Activated naive CD4-positive, alpha-beta T cell treated with anti-CD3 and anti-CD28 coated beads for 36 hours (primary cell): ENCODE data around the gene WDR64. TPM values are rescaled to one million over a fixed set of nuclear protein-coding genes. Genes with fewer than 3 reads are reported as not detected.

Experiments used
- CTCF ChIA-PET: fragments of 350-600 bp; sonication (Branson Sonifier 250); formaldehyde crosslinking; loops from one replicate; lab custom pipeline; 2021; ENCODE audit warnings: antibody characterized with exemption; lab: Charles Lee
- DNase-seq: peaks from one replicate; pipeline ENCODE4 v3.0.0-alpha.2; 2020
- H3K27ac Mint-ChIP-seq: one replicate; pipeline ENCODE4 v1.8.0; 2021; ENCODE audit warnings: mild to moderate bottlenecking, mixed read lengths
- H3K27me3 Mint-ChIP-seq: one replicate; pipeline ENCODE4 v1.8.0; 2021; ENCODE audit warnings: low read depth, mixed read lengths
- H3K36me3 Mint-ChIP-seq: one replicate; pipeline ENCODE4 v1.8.0; 2021; ENCODE audit warnings: low read depth, mixed read lengths
- H3K4me1 Mint-ChIP-seq: one replicate; pipeline ENCODE4 v1.8.0; 2021; ENCODE audit warnings: low read depth, mixed read lengths
- H3K4me3 Mint-ChIP-seq: one replicate; pipeline ENCODE4 v1.8.0; 2021; ENCODE audit warnings: mild to moderate bottlenecking, moderate library complexity, mixed read lengths
- H3K9me3 Mint-ChIP-seq: one replicate; pipeline ENCODE4 v1.8.0; 2021; ENCODE audit warnings: mixed read lengths
- intact Hi-C: fragments of 100-400 bp; cut with micrococcal nuclease; formaldehyde crosslinking; loops from one replicate; pipeline ENCODE4 v1.15.1; 2023
- total RNA-seq, 2 experiments: library from RNA; stranded (reverse); gene quantifications; one replicate each; pipeline ENCODE4 v1.2.3, GENCODE V29; 2021

The WDR64 gene
- not detected for total RNA-seq

GRCh38 chr1:241652012-241652411 is at the start of gene WDR64:
Gene WDR64 (plus strand): TSS chr1:241652281. CDS start chr1:241652485, 204 bp downstream.
- CTCF ChIA-PET, result interaction anchor here (0.7 kb wide), 1 partner anchor 169 kb away, joined by 3 read pairs; no protein-coding TSS in a partner anchor
- H3K9me3 Mint-ChIP-seq, result no peaks in the 10 kb centered on the region
- no peak for DNase-seq
- H3K27ac Mint-ChIP-seq, result no peak within 1 kb of the TSS
- intact Hi-C loops, result no loop called here
- no peaks in the 10 kb centered on the region for H3K27me3 Mint-ChIP-seq
- H3K4me1 Mint-ChIP-seq, result peaks cover 5% of the 10 kb centered on the region
- H3K36me3 Mint-ChIP-seq, result no peaks in the 10 kb centered on the region
- H3K4me3 Mint-ChIP-seq, result no peak within 1 kb of the TSS

- CTCF ChIA-PET, result interaction anchor here (2.4 kb wide), 1 partner anchor 7 kb away, joined by 9 read pairs; no protein-coding TSS in a partner anchor
- H3K9me3 Mint-ChIP-seq, result no peaks in the 10 kb centered on the region
- peaks cover 24% of the 10 kb centered on the region for H3K36me3 Mint-ChIP-seq
- H3K4me1 Mint-ChIP-seq, result peaks cover 10% of the 10 kb centered on the region
- intact Hi-C loops, result no loop called here
- no peak overlapping the region for H3K27ac Mint-ChIP-seq
- no peaks in the 10 kb centered on the region for H3K27me3 Mint-ChIP-seq
- no peak overlapping the region for H3K4me3 Mint-ChIP-seq
- no peak for DNase-seq
These were observed 48.3 kb upstream of the WDR64 start for GRCh38 chr1:241603731-241604245.

- H3K9me3 Mint-ChIP-seq, result no peaks in the 10 kb centered on the region
- CTCF ChIA-PET, result interaction anchor here (0.6 to 1.6 kb wide), 5 partner anchors 12 to 392 kb away, joined by 3 to 5 read pairs (median 3); no protein-coding TSS in a partner anchor
- DNase-seq, result no peak
- H3K27ac Mint-ChIP-seq, result no peak overlapping the region
- H3K36me3 Mint-ChIP-seq, result peaks cover 24% of the 10 kb centered on the region
- peaks cover 10% of the 10 kb centered on the region for H3K4me1 Mint-ChIP-seq
- intact Hi-C loops, result no loop called here
- no peaks in the 10 kb centered on the region for H3K27me3 Mint-ChIP-seq
- H3K4me3 Mint-ChIP-seq, result no peak overlapping the region
These were observed 46.8 kb upstream of the WDR64 start for GRCh38 chr1:241605146-241605805.

GRCh38 chr1:241606544-241606943 is 45.5 kb upstream of the WDR64 start:
- intact Hi-C loops, result no loop called here

GRCh38 chr1:241607497-241607896 is 44.6 kb upstream of the WDR64 start:
- H3K27ac Mint-ChIP-seq, result no peak overlapping the region
- peaks cover 5% of the 10 kb centered on the region for H3K4me1 Mint-ChIP-seq
- CTCF ChIA-PET, result interaction anchor here (0.6 to 0.7 kb wide), 4 partner anchors 25 to 1004 kb away, joined by 3 to 4 read pairs (median 3); no protein-coding TSS in a partner anchor
- H3K27me3 Mint-ChIP-seq, result no peaks in the 10 kb centered on the region
- intact Hi-C loops, result no loop called here
- H3K4me3 Mint-ChIP-seq, result no peak overlapping the region
- H3K36me3 Mint-ChIP-seq, result peaks cover 14% of the 10 kb centered on the region
- DNase-seq, result no peak
- H3K9me3 Mint-ChIP-seq, result no peaks in the 10 kb centered on the region

More at GRCh38 chr1:241606544-241606943, 45.5 kb upstream of the WDR64 start:
- Mint-ChIP-seq H3K9me3 (no peaks in the 10 kb centered on the region), H3K4me3 (no peak overlapping the region), H3K27me3 (no peaks in the 10 kb centered on the region), H3K4me1 (peaks cover 4% of the 10 kb centered on the region), H3K36me3 (peaks cover 17% of the 10 kb centered on the region), H3K27ac (no peak overlapping the region)
- CTCF ChIA-PET, result no interaction called here
- DNase-seq, result no peak

GRCh38 chr1:241608379-241609033 is 43.6 kb upstream of the WDR64 start:
- no peak for DNase-seq
- intact Hi-C loops, result no loop called here
- H3K4me1 Mint-ChIP-seq, result peaks cover 9% of the 10 kb centered on the region
- H3K36me3 Mint-ChIP-seq, result peaks cover 4% of the 10 kb centered on the region
- no peak overlapping the region for H3K27ac Mint-ChIP-seq
- CTCF ChIA-PET, result interaction anchor here (0.6 kb wide), 2 partner anchors 11 to 71 kb away, joined by 3 to 4 read pairs; no protein-coding TSS in a partner anchor
- H3K4me3 Mint-ChIP-seq, result no peak overlapping the region
- H3K9me3 Mint-ChIP-seq, result no peaks in the 10 kb centered on the region
- no peaks in the 10 kb centered on the region for H3K27me3 Mint-ChIP-seq

- no peaks in the 10 kb centered on the region for H3K27me3 Mint-ChIP-seq
- peaks cover 15% of the 10 kb centered on the region for H3K4me1 Mint-ChIP-seq
- H3K4me3 Mint-ChIP-seq, result no peak overlapping the region
- DNase-seq, result no peak
- no peaks in the 10 kb centered on the region for H3K36me3 Mint-ChIP-seq
- CTCF ChIA-PET, result interaction anchor here (0.5 to 3.8 kb wide), 36 partner anchors 8 to 411 kb away, joined by 3 to 20 read pairs (median 4); partner anchors contain the start of genes KMO and MAP1LC3C
- H3K27ac Mint-ChIP-seq, result no peak overlapping the region
- intact Hi-C loops, result loop anchor here (2.0 kb wide), 1 partner anchor 377 kb away; no protein-coding TSS in a partner anchor
- H3K9me3 Mint-ChIP-seq, result no peaks in the 10 kb centered on the region
These were observed 41.8 kb upstream of the WDR64 start for GRCh38 chr1:241610056-241610815.

GRCh38 chr1:241611063-241611462 is 41.0 kb upstream of the WDR64 start:
- Mint-ChIP-seq H3K27me3 (no peaks in the 10 kb centered on the region), H3K36me3 (no peaks in the 10 kb centered on the region), H3K4me3 (no peak overlapping the region), H3K4me1 (peaks cover 15% of the 10 kb centered on the region), H3K27ac (no peak overlapping the region), H3K9me3 (no peaks in the 10 kb centered on the region)
- DNase-seq, result peak; percentile 11
- CTCF ChIA-PET, result interaction anchor here (0.5 to 3.8 kb wide), 43 partner anchors 8 to 410 kb away, joined by 3 to 20 read pairs (median 4); partner anchors contain the start of genes KMO and MAP1LC3C
- intact Hi-C loops, result loop anchor here (1.0 to 2.0 kb wide), 10 partner anchors 16 to 406 kb away; partner anchors contain the start of genes CHML and OPN3

GRCh38 chr1:241611736-241612135 is 40.3 kb upstream of the WDR64 start:
- Mint-ChIP-seq H3K36me3 (no peaks in the 10 kb centered on the region), H3K27ac (no peak overlapping the region), H3K4me3 (no peak overlapping the region), H3K9me3 (no peaks in the 10 kb centered on the region), H3K27me3 (no peaks in the 10 kb centered on the region), H3K4me1 (peaks cover 15% of the 10 kb centered on the region)
- intact Hi-C loops, result loop anchor here (1.0 to 2.0 kb wide), 10 partner anchors 16 to 406 kb away; partner anchors contain the start of genes CHML and OPN3
- CTCF ChIA-PET, result interaction anchor here (0.6 to 3.8 kb wide), 36 partner anchors 8 to 409 kb away, joined by 3 to 20 read pairs (median 5); partner anchors contain the start of genes KMO and MAP1LC3C
- DNase-seq, result no peak

- Mint-ChIP-seq H3K4me1 (peaks cover 16% of the 10 kb centered on the region), H3K27ac (peak overlapping the region; percentile 47), H3K4me3 (no peak overlapping the region), H3K27me3 (no peaks in the 10 kb centered on the region), H3K9me3 (no peaks in the 10 kb centered on the region), H3K36me3 (no peaks in the 10 kb centered on the region)
- intact Hi-C loops, result no loop called here
- CTCF ChIA-PET, result interaction anchor here (0.6 to 3.8 kb wide), 11 partner anchors 14 to 234 kb away, joined by 3 to 19 read pairs (median 5); partner anchors contain the start of gene KMO
- no peak for DNase-seq
These were observed 39.3 kb upstream of the WDR64 start for GRCh38 chr1:241612533-241613477.
